ENCODE results near the gene PLXNA2. TPM values are rescaled to one million over a fixed set of nuclear protein-coding genes. Genes with fewer than 3 reads are reported as not detected.
A peak's percentile ranks its signal among the peaks of the same experiment; 100 is the strongest.

PLXNA2 gene
- total and polyA plus RNA-seq, 2 experiments from 2014 or later: 3.7 to 5.4 TPM

DNA sequence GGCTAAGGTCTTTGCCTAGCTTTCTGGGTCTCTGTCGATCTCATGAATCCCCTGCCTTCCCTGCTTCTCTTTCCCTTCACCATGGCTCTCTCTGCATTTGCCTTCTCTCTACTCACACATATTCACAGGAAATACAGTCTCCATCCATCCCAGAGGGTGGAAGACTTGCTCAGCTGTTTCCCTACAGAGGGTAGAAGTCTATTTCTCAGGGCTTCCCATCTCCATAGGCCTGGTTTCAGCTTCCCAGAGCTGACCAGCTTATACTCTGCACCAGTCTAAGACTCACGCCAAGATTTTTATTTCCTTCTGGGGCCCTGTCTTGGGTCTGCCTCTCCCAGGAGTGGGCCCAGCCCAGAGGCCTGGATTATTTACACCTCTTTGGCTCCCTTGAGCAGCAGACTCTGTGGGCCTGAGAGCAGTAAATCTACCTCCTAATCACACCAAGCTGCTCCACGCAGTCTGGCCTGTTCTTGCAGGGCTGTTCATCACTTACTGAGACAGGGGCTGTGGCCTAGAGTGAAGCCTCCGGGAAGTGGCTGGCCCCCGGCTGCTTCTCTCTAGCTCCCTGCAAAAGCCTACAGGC lies 102.5 kb downstream of the PLXNA2 start:
- H3K9me3 ChIP-seq (ENCODE audit: low read depth): no peaks in the 10 kb centered on the region
- H3K4me1 ChIP-seq (ENCODE audit: insufficient read depth): no peaks in the 10 kb centered on the region
- 49 to 61% methylated on average over 5 of the region's 5 CpGs for WGBS, 2 experiments (ENCODE audit: low coverage in 1 of 2, low lambda C conversion rate in 2 of 2, missing lambda C conversion rate in 2 of 2)
- no peak overlapping the region for H3K9ac ChIP-seq
- no peak overlapping the region for H3K4me3 ChIP-seq
- H3K9me2 ChIP-seq (ENCODE audit: insufficient read depth): no peaks in the 10 kb centered on the region
- in situ Hi-C loops (cut with MboI): loop anchor here (25.0 kb wide), 1 partner anchor 96 kb away; the partner anchor contains the start of gene PLXNA2
- no peaks in the 10 kb centered on the region for H3K36me3 ChIP-seq (ENCODE audit: low read depth)
- no peak for TF ChIP-seq EZH2 (IDR thresholded peaks at IDR 0.05; ENCODE audit: insufficient read depth, poor library complexity, severe bottlenecking)
- TF ChIP-seq EZH2phosphoT487 (IDR thresholded peaks at IDR 0.05; ENCODE audit: insufficient read depth, low read depth): no peak
- no peaks in the 10 kb centered on the region for H3K79me2 ChIP-seq (ENCODE audit: insufficient read depth)
- H4K20me1 ChIP-seq (ENCODE audit: insufficient read depth): no peaks in the 10 kb centered on the region
- DNase-seq: no peak
- no peak overlapping the region for H3K27ac ChIP-seq
- no peaks in the 10 kb centered on the region for H3F3A ChIP-seq (ENCODE audit: insufficient read depth)
- H3K27me3 ChIP-seq (replicated peaks; ENCODE audit: insufficient read depth): no peaks in the 10 kb centered on the region
- H3K4me2 ChIP-seq (ENCODE audit: unreplicated experiment): no peak overlapping the region
- no peak overlapping the region for H2AFZ ChIP-seq

DNA sequence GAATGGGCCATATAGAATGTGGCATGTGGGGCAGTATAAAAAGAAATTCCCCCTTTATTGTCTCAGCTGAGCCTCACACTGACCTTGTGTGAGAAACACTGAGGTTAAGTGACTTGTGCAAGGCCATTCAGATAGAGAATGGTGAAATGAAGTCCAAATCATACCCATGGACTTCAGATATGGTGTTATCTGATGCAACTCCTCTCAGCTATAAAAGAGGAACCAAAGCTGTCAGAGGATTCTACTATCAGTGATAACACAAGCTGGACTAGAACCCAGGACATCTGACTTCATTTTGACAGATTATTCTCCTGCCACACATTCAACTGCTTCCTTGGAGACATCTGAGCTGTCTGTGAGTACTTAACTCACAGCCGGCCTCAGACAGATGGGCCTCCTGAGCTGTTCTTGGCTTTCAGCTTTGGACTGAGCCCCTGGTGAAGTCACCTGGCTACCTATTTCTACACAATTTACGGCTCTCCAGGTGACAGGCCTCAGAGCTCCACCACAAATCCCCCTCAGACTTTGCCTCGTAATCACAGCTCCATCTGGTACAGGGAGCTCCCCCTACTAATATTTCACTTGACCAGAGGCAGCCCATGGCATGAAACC lies 104.6 kb downstream of the PLXNA2 start:
- Histone ChIP-seq H4K20me1 (ENCODE audit: insufficient read depth) (no peaks in the 10 kb centered on the region), H3F3A (ENCODE audit: insufficient read depth) (no peaks in the 10 kb centered on the region), H3K4me2 (ENCODE audit: unreplicated experiment) (no peak overlapping the region), H3K27ac (no peak overlapping the region), H2AFZ (no peak overlapping the region), H3K36me3 (ENCODE audit: low read depth) (no peaks in the 10 kb centered on the region), H3K9ac (no peak overlapping the region), H3K4me3 (no peak overlapping the region), H3K9me2 (ENCODE audit: insufficient read depth) (no peaks in the 10 kb centered on the region), H3K9me3 (ENCODE audit: low read depth) (no peaks in the 10 kb centered on the region), H3K4me1 (ENCODE audit: insufficient read depth) (peaks cover 8% of the 10 kb centered on the region; the same call in 1 of the 2 replicates), H3K27me3 (replicated peaks; ENCODE audit: insufficient read depth) (no peaks in the 10 kb centered on the region), H3K79me2 (ENCODE audit: insufficient read depth) (no peaks in the 10 kb centered on the region)
- in situ Hi-C loops (cut with MboI): loop anchor here (25.0 kb wide), 1 partner anchor 98 kb away; the partner anchor contains the start of gene PLXNA2
- TF ChIP-seq EZH2phosphoT487 (IDR thresholded peaks at IDR 0.05; ENCODE audit: insufficient read depth, low read depth) (no peak), EZH2 (IDR thresholded peaks at IDR 0.05; ENCODE audit: insufficient read depth, poor library complexity, severe bottlenecking) (no peak)
- 85 to 87% methylated on average over 3 of the region's 3 CpGs for WGBS, 2 experiments (ENCODE audit: low coverage in 1 of 2, low lambda C conversion rate in 2 of 2, missing lambda C conversion rate in 2 of 2)
- no peak for DNase-seq

DNA sequence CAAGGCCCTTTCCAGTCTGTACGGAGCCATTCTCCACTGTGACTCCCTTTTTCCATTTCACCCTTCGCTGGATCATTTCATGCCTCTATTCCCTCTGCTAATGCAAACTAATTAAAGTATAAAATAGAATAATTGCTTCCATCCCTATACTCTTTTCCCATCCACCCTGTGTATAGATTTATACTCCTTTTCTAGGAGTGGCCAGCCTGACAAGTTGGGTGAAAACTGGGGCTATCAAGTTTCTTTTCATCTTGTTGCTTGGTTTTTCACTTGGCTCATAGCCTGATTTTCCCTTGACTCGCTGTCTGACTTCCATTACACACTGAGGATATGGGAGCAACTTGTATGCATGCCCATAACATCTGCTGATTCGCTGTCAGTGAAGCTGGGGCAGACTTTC lies 107.0 kb downstream of the PLXNA2 start:
- no peak overlapping the region for H3K27ac ChIP-seq
- in situ Hi-C loops (cut with MboI): loop anchor here (25.0 kb wide), 1 partner anchor 100 kb away; the partner anchor contains the start of gene PLXNA2
- WGBS, 2 experiments (ENCODE audit: low coverage in 1 of 2, low lambda C conversion rate in 2 of 2, missing lambda C conversion rate in 2 of 2): 90% methylated on average over 4 of the region's 4 CpGs

DNA sequence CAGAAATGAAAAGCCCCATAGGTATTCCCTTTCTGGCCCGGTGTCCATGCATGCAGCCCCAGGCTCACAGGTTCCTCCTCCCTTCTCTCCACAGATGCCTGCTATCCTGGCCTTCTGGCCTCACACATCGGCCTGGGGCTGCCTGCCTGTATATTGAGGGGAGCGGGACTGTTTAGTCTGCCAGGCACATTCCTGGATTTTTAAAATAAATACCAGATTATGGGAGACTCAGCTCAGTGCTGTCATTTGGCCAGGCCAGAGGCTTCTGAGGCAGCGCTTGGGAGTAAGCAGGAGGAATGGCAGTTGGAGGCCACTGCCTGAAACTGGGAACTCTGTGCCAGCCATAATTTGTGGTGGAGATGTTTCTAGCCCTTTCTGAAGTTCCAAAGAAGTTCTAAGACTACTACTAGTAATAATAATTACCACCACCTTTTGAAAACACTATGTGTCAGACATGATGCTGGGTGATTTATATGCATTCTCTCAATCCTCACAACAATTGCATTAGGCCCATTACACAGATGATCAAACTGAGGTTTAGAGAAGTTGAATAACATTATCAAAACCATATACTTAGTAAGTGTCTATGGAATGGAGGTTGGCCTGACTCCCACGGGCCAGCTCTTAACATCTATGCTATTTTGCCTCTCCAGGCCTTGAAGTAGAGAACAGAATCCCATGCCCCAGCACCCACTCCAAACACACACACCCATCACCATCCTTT lies 107.6 kb downstream of the PLXNA2 start:
- Histone ChIP-seq H2AFZ (no peak overlapping the region), H3K9me2 (ENCODE audit: insufficient read depth) (no peaks in the 10 kb centered on the region), H3K9ac (no peak overlapping the region), H3F3A (ENCODE audit: insufficient read depth) (no peaks in the 10 kb centered on the region), H3K9me3 (ENCODE audit: low read depth) (no peaks in the 10 kb centered on the region), H3K27me3 (replicated peaks; ENCODE audit: insufficient read depth) (no peaks in the 10 kb centered on the region), H4K20me1 (ENCODE audit: insufficient read depth) (no peaks in the 10 kb centered on the region), H3K4me2 (ENCODE audit: unreplicated experiment) (no peak overlapping the region), H3K4me1 (ENCODE audit: insufficient read depth) (peaks cover 13% of the 10 kb centered on the region), H3K79me2 (ENCODE audit: insufficient read depth) (no peaks in the 10 kb centered on the region), H3K36me3 (ENCODE audit: low read depth) (no peaks in the 10 kb centered on the region), H3K27ac (no peak overlapping the region), H3K4me3 (no peak overlapping the region)
- in situ Hi-C loops (cut with MboI): loop anchor here (25.0 kb wide), 1 partner anchor 101 kb away; the partner anchor contains the start of gene PLXNA2
- TF ChIP-seq EZH2phosphoT487 (IDR thresholded peaks at IDR 0.05; ENCODE audit: insufficient read depth, low read depth) (no peak), EZH2 (IDR thresholded peaks at IDR 0.05; ENCODE audit: insufficient read depth, poor library complexity, severe bottlenecking) (no peak)
- no peak for DNase-seq
- WGBS, 2 experiments (ENCODE audit: low coverage in 1 of 2, low lambda C conversion rate in 2 of 2, missing lambda C conversion rate in 2 of 2): 54 to 61% methylated on average over 5 of the region's 5 CpGs

More for the DNA sequence above, 107.0 kb downstream of the PLXNA2 start:
- TF ChIP-seq EZH2phosphoT487 (IDR thresholded peaks at IDR 0.05; ENCODE audit: insufficient read depth, low read depth) (no peak), EZH2 (IDR thresholded peaks at IDR 0.05; ENCODE audit: insufficient read depth, poor library complexity, severe bottlenecking) (no peak)
- Histone ChIP-seq H3K9me3 (ENCODE audit: low read depth) (no peaks in the 10 kb centered on the region), H3K9ac (no peak overlapping the region), H3K27me3 (replicated peaks; ENCODE audit: insufficient read depth) (no peaks in the 10 kb centered on the region), H3K79me2 (ENCODE audit: insufficient read depth) (no peaks in the 10 kb centered on the region), H2AFZ (no peak overlapping the region), H3K4me1 (ENCODE audit: insufficient read depth) (peaks cover 13% of the 10 kb centered on the region), H3F3A (ENCODE audit: insufficient read depth) (no peaks in the 10 kb centered on the region), H3K9me2 (ENCODE audit: insufficient read depth) (no peaks in the 10 kb centered on the region), H3K36me3 (ENCODE audit: low read depth) (no peaks in the 10 kb centered on the region), H4K20me1 (ENCODE audit: insufficient read depth) (no peaks in the 10 kb centered on the region), H3K4me3 (no peak overlapping the region), H3K4me2 (ENCODE audit: unreplicated experiment) (no peak overlapping the region)
- DNase-seq: peak; percentile 50
